DND-41 (cell line): Measurements from ENCODE around the gene STRN4.

ENCODE experiments used
- ATAC-seq: fragments of 200-7000 bp; cut with Tn5 transposase; 3 replicates; pipeline ENCODE4 v1.9.1; 2021; ENCODE audit warnings: low read depth; ENCODE audit not compliant: insufficient read depth
- DNase-seq: peaks from one replicate; pipeline ENCODE4 v3.0.0-alpha.2; 2020
- H2AFZ ChIP-seq: 2 replicates; pipeline ENCODE4 v1.6.0; 2012; ENCODE audit warnings: low read depth, low read length
- H3K27ac ChIP-seq: 2 replicates; pipeline ENCODE4 v1.5.1; 2012; ENCODE audit warnings: low read length, inconsistent platforms
- H3K27me3 ChIP-seq: fragments of 200-600 bp; sonication (generic); 2 replicates; pipeline ENCODE4 v1.6.0; 2012; ENCODE audit warnings: low read length, mild to moderate bottlenecking, inconsistent platforms; ENCODE audit not compliant: insufficient read depth, poor library complexity
- H3K36me3 ChIP-seq: 2 replicates; pipeline ENCODE4 v1.5.1; 2012; ENCODE audit warnings: low read length, inconsistent platforms; ENCODE audit not compliant: insufficient read depth
- H3K4me1 ChIP-seq: 2 replicates; pipeline ENCODE4 v1.5.1; 2012; ENCODE audit warnings: mild to moderate bottlenecking, low read length; ENCODE audit not compliant: insufficient read depth
- H3K4me2 ChIP-seq: 2 replicates; pipeline ENCODE4 v1.6.0; 2012; ENCODE audit warnings: mild to moderate bottlenecking, moderate library complexity, low read length, inconsistent platforms; ENCODE audit not compliant: insufficient read depth
- H3K4me3 ChIP-seq, 2 experiments: fragments of 200-600 bp in 1 of 2; shearing (Covaris generic) in 1 of 2; 2 replicates each; pipeline ENCODE4 v1.5.1; 2012 to 2016; ENCODE audit warnings: inconsistent platforms in 2 of 2, low read length in 2 of 2, mild to moderate bottlenecking in 2 of 2, low read depth in 1 of 2, moderate library complexity in 1 of 2
- H3K79me2 ChIP-seq: 2 replicates; pipeline ENCODE4 v1.6.0; 2012; ENCODE audit warnings: low read length, inconsistent platforms; ENCODE audit not compliant: insufficient read depth
- H3K9ac ChIP-seq: 2 replicates; pipeline ENCODE4 v1.6.0; 2012; ENCODE audit warnings: low read depth, mild to moderate bottlenecking, inconsistent platforms, low read length, moderate library complexity
- H3K9me3 ChIP-seq: 2 replicates; pipeline ENCODE4 v1.5.1; 2012; ENCODE audit warnings: low read length, moderate library complexity, mild to moderate bottlenecking, inconsistent platforms; ENCODE audit not compliant: insufficient read depth, severe bottlenecking
- H4K20me1 ChIP-seq: 2 replicates; pipeline ENCODE4 v1.6.0; 2012; ENCODE audit warnings: low read length; ENCODE audit not compliant: insufficient read depth
- CTCF ChIP-seq: IDR thresholded peaks from 2 replicates; pipeline ENCODE4 v1.5.1; 2012; ENCODE audit warnings: borderline replicate concordance, low read length, moderate library complexity, mild to moderate bottlenecking; ENCODE audit not compliant: poor library complexity, severe bottlenecking; ENCODE audit errors: extremely low read depth
- EZH2 ChIP-seq: IDR thresholded peaks from 3 replicates; pipeline ENCODE4 v1.6.1; 2012; ENCODE audit warnings: borderline replicate concordance, low read depth, mild to moderate bottlenecking, moderate library complexity, low read length, inconsistent platforms; ENCODE audit not compliant: severe bottlenecking

The STRN4 gene

GRCh38 chr19:46691948-46692347 lies 54.3 kb downstream of the STRN4 start:
- Histone ChIP-seq H3K9ac (no peak overlapping the region), H3K79me2 (no peaks in the 10 kb centered on the region), H3K4me2 (no peak overlapping the region), H3K4me1 (no peaks in the 10 kb centered on the region), H3K9me3 (no peaks in the 10 kb centered on the region), H4K20me1 (peaks cover 9% of the 10 kb centered on the region; the same call in 1 of the 2 replicates), H2AFZ (no peak overlapping the region), H3K4me3 (no peak overlapping the region), H3K27me3 (no peaks in the 10 kb centered on the region), H3K27ac (no peak overlapping the region), H3K36me3 (peaks cover 93% of the 10 kb centered on the region)
- TF ChIP-seq EZH2 (no peak), CTCF (no peak)
- ATAC-seq (no peak), DNase-seq (no peak)

DNA sequence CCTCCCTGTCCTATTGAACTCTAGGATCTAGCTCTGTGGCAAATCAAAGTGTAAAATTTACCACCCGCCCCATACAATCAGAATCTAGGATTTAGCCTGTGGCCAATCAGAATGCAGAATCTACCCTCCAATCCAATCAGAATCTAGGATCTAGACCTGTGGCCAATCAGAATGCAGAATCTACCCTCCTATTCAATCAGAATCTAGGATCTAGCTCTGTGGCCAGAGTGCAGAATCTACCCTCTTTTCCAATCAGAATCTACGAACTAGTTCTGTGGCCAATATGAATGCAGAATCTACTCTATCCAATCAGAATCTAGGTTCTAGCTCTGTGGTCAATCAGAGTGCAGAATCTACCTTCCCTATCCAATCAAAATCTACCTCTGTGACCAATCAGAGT lies 55.1 kb downstream of the STRN4 start:
- H4K20me1 ChIP-seq, result 0 out of 2 replicates have a peak, but pooled peaks cover 7% of the 10 kb centered on the region
- no peaks in the 10 kb centered on the region for H3K4me1 ChIP-seq
- no peak overlapping the region for H3K4me2 ChIP-seq
- no peaks in the 10 kb centered on the region for H3K79me2 ChIP-seq
- no peak overlapping the region for H2AFZ ChIP-seq
- ATAC-seq, result no peak
- H3K4me3 ChIP-seq, result no peak overlapping the region
- H3K9me3 ChIP-seq, result no peaks in the 10 kb centered on the region
- no peaks in the 10 kb centered on the region for H3K27me3 ChIP-seq
- no peak for TF ChIP-seq EZH2
- no peak for TF ChIP-seq CTCF
- peaks cover 91% of the 10 kb centered on the region for H3K36me3 ChIP-seq
- H3K27ac ChIP-seq, result no peak overlapping the region
- DNase-seq, result no peak
- H3K9ac ChIP-seq, result no peak overlapping the region

- Histone ChIP-seq H3K79me2 (no peaks in the 10 kb centered on the region), H4K20me1 (0 out of 2 replicates have a peak, but pooled peaks cover 7% of the 10 kb centered on the region), H3K9ac (no peak overlapping the region), H3K4me3 (no peak overlapping the region), H3K4me2 (no peak overlapping the region), H3K9me3 (no peaks in the 10 kb centered on the region), H3K27ac (no peak overlapping the region), H3K4me1 (no peaks in the 10 kb centered on the region), H3K36me3 (peaks cover 91% of the 10 kb centered on the region), H3K27me3 (no peaks in the 10 kb centered on the region), H2AFZ (no peak overlapping the region)
- no peak for TF ChIP-seq CTCF
- TF ChIP-seq EZH2, result no peak
- DNase-seq (no peak), ATAC-seq (no peak)
Measured at GRCh38 chr19:46689358-46689757, 56.9 kb downstream of the STRN4 start.
